Pancreas (tissue), 10 donors: ENCODE results near the gene NMRK2. TPM values are rescaled to one million over a fixed set of nuclear protein-coding genes. Genes with fewer than 3 reads are reported as not detected.

Experiments used
- ATAC-seq, 4 donors: fragments of 200-7000 bp; cut with Tn5 transposase; one replicate each; pipeline versions ENCODE4 v1.8.0 to v1.9.1; 2020; ENCODE audit warnings: mild to moderate bottlenecking in 4 of 4, moderate library complexity in 4 of 4
- DNase-seq, 6 donors: peaks; one replicate each; pipeline ENCODE4 v3.0.0-alpha.2; 2020
- FAIRE-seq: peaks from 2 replicates; lab custom pipeline; 2012; peaks lifted over from hg19 to GRCh38; lab: Jason Lieb, UNC
- H3K27ac ChIP-seq, 4 donors: fragments of 200-600 bp; sonication (generic); 1 replicate in 3 of 4; 2 replicates in 1 of 4; pipeline versions ENCODE4 v1.5.0 to v1.8.0; 2020
- H3K27me3 ChIP-seq, 4 donors: fragments of 200-600 bp; one replicate each; pipeline ENCODE4 v1.8.0; 2021
- H3K36me3 ChIP-seq, 3 donors: fragments of 200-600 bp; sonication (generic) in 1 of 3; one replicate each; pipeline versions ENCODE4 v1.5.0 to v1.8.0; 2020 to 2021
- H3K4me1 ChIP-seq, 3 donors: fragments of 200-600 bp; one replicate each; pipeline ENCODE4 v1.8.0; 2021
- H3K4me3 ChIP-seq, 4 donors: fragments of 200-600 bp; sonication (generic) in 2 of 4; one replicate each; pipeline versions ENCODE4 v1.5.0 to v1.8.0; 2020 to 2021
- H3K9me3 ChIP-seq, 4 donors: fragments of 200-600 bp; one replicate each; pipeline ENCODE4 v1.8.0; 2021
- CTCF ChIP-seq, 4 donors: fragments of 200-600 bp; sonication (generic) in 3 of 4; IDR thresholded peaks; one replicate each; pipeline versions ENCODE4 v1.5.0 to v1.8.0; 2021; ENCODE audit warnings: antibody characterized with exemption in 4 of 4
- WGBS, 2 donors: extraction: QIAGEN DNeasy Blood & Tissue Kit; methylation state at CpG; one replicate each; pipeline ENCODE4 v1.1.7; 2013; 5-methylcytosine and 5-hydroxymethylcytosine counted together
- intact Hi-C, 3 donors: fragments of 100-400 bp; cut with DNase I; formaldehyde crosslinking; loops; one replicate each; pipeline versions ENCODE4 v1.11.1 to v1.14.2; 2022
- polyA plus RNA-seq, 2 donors: library from polyadenylated mRNA; stranded (reverse); fragments of 200-250 nt; gene quantifications; one replicate each; pipeline ENCODE4 v1.2.3, GENCODE V29; 2013
- total RNA-seq, 6 donors: library from RNA; stranded (reverse); fragmentation: NEBNext Ultra II Directional in 4 of 6; extraction: Animal tissue kit (Norgen Biotek cat#: 25700) in 4 of 6; gene quantifications; one replicate each; pipeline versions ENCODE4 v1.2.1 to v1.2.4, GENCODE V29; 2021 to 2023
- donor health status: healthy with polysubstance abuse.
- donor health status: DM: no; HTN: no; CAD: no; lungs with moderate emphysema.
- donor health status: DM: no; HTN: no; CAD: no.
- donor health status: control.
- donor health status: control.
- donor health status: Bipolar disorder and iron deficiency.
- donor health status: DM: yes; HTN: yes; CAD: no.
- donor health status: DM: no; HTN: no; CAD: no.
- donor health status: DM: no; HTN: no; CAD: no.
- donor health status: DM: yes; HTN: yes; CAD: no.

Gene NMRK2
- total and polyA plus RNA-seq, 8 donors, result 0.23 to 0.55 (median 0.33) TPM; not detected in 5

- WGBS, 2 donors, result 93 to 95% methylated on average over 19 of the region's 19 CpGs
- no peak for FAIRE-seq
- no peak overlapping the region for H3K4me3 ChIP-seq
- DNase-seq, result no peak
- peaks cover 0 to 8% (median 0%) of the 10 kb centered on the region in 3 donors for H3K4me1 ChIP-seq
- H3K36me3 ChIP-seq, result peaks cover 36 to 82% (median 78%) of the 10 kb centered on the region in 3 donors
- no peak overlapping the region for H3K27ac ChIP-seq
- H3K9me3 ChIP-seq, result no peaks in the 10 kb centered on the region
- no peaks in the 10 kb centered on the region for H3K27me3 ChIP-seq
- ATAC-seq, result no peak
- intact Hi-C loops, result no loop called here
- TF ChIP-seq CTCF (IDR thresholded peaks at IDR 0.05), result no peak
Observed at GRCh38 chr19:3978145-3978544, 45.3 kb downstream of the NMRK2 start.

GRCh38 chr19:3979289-3979673 is 46.4 kb downstream of the NMRK2 start:
- no peak for ATAC-seq
- WGBS, 2 donors, result 92 to 94% methylated on average over 18 of the region's 18 CpGs
- peaks cover 7 to 17% (median 8%) of the 10 kb centered on the region in 3 donors for H3K4me1 ChIP-seq
- no peaks in the 10 kb centered on the region for H3K27me3 ChIP-seq
- H3K4me3 ChIP-seq, result no peak overlapping the region
- no peak for FAIRE-seq
- peaks cover 41 to 92% (median 88%) of the 10 kb centered on the region in 3 donors for H3K36me3 ChIP-seq
- intact Hi-C loops, result no loop called here
- H3K9me3 ChIP-seq, result no peaks in the 10 kb centered on the region
- peak in 4 of 6 donors; percentile 21 to 82 (median 44) for DNase-seq
- no peak overlapping the region for H3K27ac ChIP-seq
- TF ChIP-seq CTCF (IDR thresholded peaks at IDR 0.05), result no peak

DNA sequence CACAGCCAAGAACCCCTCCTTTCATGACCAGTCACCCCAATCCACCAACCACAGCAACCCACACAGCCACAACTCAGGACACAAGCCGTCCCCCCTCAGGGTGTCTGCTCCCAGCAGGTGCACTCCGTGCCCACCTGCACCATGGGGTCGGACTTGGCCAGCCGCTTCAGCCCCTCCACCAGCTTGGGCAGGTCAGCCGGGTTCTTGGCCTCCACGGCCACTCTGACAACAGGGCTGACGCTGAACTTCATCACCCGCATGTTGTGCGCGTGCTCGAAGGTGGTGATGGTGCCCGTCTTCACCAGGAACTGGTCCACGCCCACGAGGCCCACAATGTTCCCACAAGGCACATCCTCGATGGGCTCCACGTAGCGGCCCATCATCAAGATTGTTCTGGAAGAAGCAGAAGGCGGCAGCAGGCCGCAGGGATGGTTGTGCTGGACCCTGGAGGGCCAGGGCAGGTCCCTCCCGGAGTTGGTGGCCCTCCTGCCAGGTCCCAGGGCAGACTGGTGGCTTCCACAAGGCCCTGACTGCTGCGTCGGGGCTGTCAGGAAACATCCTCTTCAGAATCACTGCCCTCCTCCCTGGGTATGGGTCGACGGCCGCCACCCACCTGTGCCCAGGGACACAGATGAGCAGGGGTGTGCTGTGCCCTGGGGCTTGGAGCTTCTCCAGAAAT is 46.9 kb downstream of the NMRK2 start:
- no peak overlapping the region for H3K4me3 ChIP-seq
- WGBS, 2 donors, result 91 to 92% methylated on average over 25 of the region's 25 CpGs
- no peaks in the 10 kb centered on the region for H3K9me3 ChIP-seq
- peaks cover 7 to 17% (median 8%) of the 10 kb centered on the region in 3 donors for H3K4me1 ChIP-seq
- H3K27ac ChIP-seq, result no peak overlapping the region
- FAIRE-seq (no peak), DNase-seq (peak in 3 of 6 donors; percentile 28 to 76 (median 45)), ATAC-seq (no peak)
- H3K27me3 ChIP-seq, result no peaks in the 10 kb centered on the region
- peaks cover 41 to 92% (median 88%) of the 10 kb centered on the region in 3 donors for H3K36me3 ChIP-seq
- intact Hi-C loops, result no loop called here
- no peak for TF ChIP-seq CTCF (IDR thresholded peaks at IDR 0.05)

DNA sequence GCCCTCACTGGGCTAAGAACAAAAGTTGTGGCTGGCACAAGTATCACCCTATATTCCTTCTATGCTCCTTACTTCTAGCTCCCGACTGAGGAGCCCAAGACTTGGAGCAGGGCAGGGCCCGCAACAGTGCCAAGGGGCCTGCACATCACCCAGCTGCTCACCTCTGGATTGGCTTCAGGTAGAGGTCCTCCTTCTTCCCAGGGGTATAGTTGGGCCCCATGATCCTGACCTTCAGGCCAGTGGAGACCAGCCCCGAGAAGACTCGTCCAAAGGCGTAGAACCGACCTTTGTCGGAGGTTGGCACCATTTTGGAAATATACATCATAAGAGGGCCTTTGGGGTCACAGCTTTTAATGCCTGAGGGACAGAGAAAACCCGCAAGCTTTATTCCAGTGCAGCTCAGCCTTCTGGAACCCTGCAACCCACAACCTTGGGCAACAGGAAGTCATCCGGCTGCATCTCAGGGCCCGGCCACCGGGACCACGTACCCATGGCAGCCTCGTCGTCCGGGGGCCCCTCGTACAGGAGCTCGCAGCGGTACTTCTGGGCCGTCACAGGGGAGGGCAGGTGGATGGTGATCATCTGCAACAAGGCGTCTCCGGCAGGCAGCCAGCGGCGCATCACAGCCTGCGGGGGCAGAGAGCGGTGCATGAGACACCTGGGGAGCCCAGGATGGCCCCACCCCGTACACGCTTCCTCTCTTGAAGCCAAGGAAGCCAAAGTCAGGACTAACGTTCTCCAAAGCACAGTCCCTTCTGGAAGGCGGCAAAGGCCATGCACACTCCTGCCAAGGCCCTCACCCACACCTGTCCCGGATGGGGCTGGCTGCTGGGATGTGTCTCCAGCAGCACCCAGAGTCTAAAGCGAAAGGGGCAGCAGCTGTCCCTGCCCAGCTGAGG is 47.7 kb downstream of the NMRK2 start:
- FAIRE-seq (no peak), ATAC-seq (no peak), DNase-seq (peak in 3 of 6 donors; percentile 23 to 42 (median 31))
- Histone ChIP-seq H3K36me3 (peaks cover 38 to 85% (median 82%) of the 10 kb centered on the region in 3 donors), H3K4me1 (peaks cover 8 to 18% (median 9%) of the 10 kb centered on the region in 3 donors), H3K27ac (no peak overlapping the region), H3K9me3 (no peaks in the 10 kb centered on the region), H3K27me3 (no peaks in the 10 kb centered on the region), H3K4me3 (no peak overlapping the region)
- intact Hi-C loops, result no loop called here
- WGBS, 2 donors, result 88 to 93% methylated on average over 31 of the region's 31 CpGs
- no peak for TF ChIP-seq CTCF (IDR thresholded peaks at IDR 0.05)
